GM12892 (cell line): Measurements from ENCODE around the gene TMED8.

ENCODE experiments used
- DNase-seq: peaks from one replicate; pipeline ENCODE4 v3.0.0; 2011; ENCODE audit not compliant: insufficient read length
- FAIRE-seq: peaks from 2 replicates; lab custom pipeline; 2011; peaks lifted over from hg19 to GRCh38; lab: Jason Lieb, UNC
- POLR2A ChIP-seq: IDR thresholded peaks from 2 replicates; pipeline ENCODE4 v1.6.1; 2011; ENCODE audit warnings: low read depth, low read length, control low read depth
- POLR2AphosphoS5 ChIP-seq: IDR thresholded peaks from 2 replicates; pipeline ENCODE4 v1.6.1; 2011; ENCODE audit warnings: low read depth, low read length, control low read depth
- TAF1 ChIP-seq: IDR thresholded peaks from 2 replicates; pipeline ENCODE4 v1.6.1; 2011; ENCODE audit warnings: low read depth, mild to moderate bottlenecking, control low read depth, low read length, borderline replicate concordance

TMED8 gene

GRCh38 chr14:77299771-77300170, 77.1 kb downstream of the TMED8 start:
- TF ChIP-seq POLR2AphosphoS5 (no peak), POLR2A (no peak), TAF1 (no peak)
- no peak for DNase-seq
- FAIRE-seq: no peak

GRCh38 chr14:77296906-77297305, 80.0 kb downstream of the TMED8 start:
- no peak for FAIRE-seq
- no peak for DNase-seq
- no peak for TF ChIP-seq POLR2AphosphoS5
- TF ChIP-seq TAF1: no peak
- no peak for TF ChIP-seq POLR2A

GRCh38 chr14:77296155-77296554, 80.7 kb downstream of the TMED8 start:
- FAIRE-seq (no peak), DNase-seq (no peak)
- TF ChIP-seq TAF1 (no peak), POLR2A (no peak), POLR2AphosphoS5 (no peak)

GRCh38 chr14:77290705-77291104, 86.2 kb downstream of the TMED8 start:
- FAIRE-seq (no peak), DNase-seq (no peak)
- TF ChIP-seq POLR2AphosphoS5 (no peak), POLR2A (no peak), TAF1 (no peak)

- DNase-seq: no peak
- TF ChIP-seq POLR2AphosphoS5: no peak
- no peak for TF ChIP-seq TAF1
- TF ChIP-seq POLR2A: no peak
- FAIRE-seq: no peak
Measured at GRCh38 chr14:77286576-77286975, 90.3 kb downstream of the TMED8 start.
